Endothelial cell of umbilical vein (primary cell): ENCODE data around the gene MAST4. TPM values are rescaled to one million over a fixed set of nuclear protein-coding genes. Genes with fewer than 3 reads are reported as not detected.

ENCODE experiments used
- BruUV-seq: library from RNA; stranded (reverse); fragments of 400-500 nt; replicated peaks from 2 replicates; lab custom pipeline; 2021; lab: Mats Ljungman, UMichigan
- CTCF ChIA-PET: fragments of 300-600, 350-600 bp; sonication (Branson Sonifier 250); formaldehyde crosslinking; loops from one replicate; lab custom pipeline; 2021; ENCODE audit warnings: antibody characterized with exemption, inconsistent platforms; lab: Charles Lee
- POLR2A ChIA-PET: fragments of 300-600, 350-600 bp; sonication (Branson Sonifier 250); formaldehyde crosslinking; loops from one replicate; lab custom pipeline; 2021; ENCODE audit warnings: antibody characterized with exemption, inconsistent platforms; lab: Charles Lee
- DNase-seq: peaks from one replicate; pipeline ENCODE4 v3.0.0-alpha.2; 2011; ENCODE audit warnings: low read depth, low spot score
- FAIRE-seq: peaks from 2 replicates; lab custom pipeline; 2011; peaks lifted over from hg19 to GRCh38; lab: Jason Lieb, UNC
- H2AFZ ChIP-seq: 2 replicates; pipeline ENCODE4 v1.6.0; 2012; ENCODE audit warnings: low read depth, low read length, control low read depth, inconsistent platforms
- H3K27ac ChIP-seq: 2 replicates; pipeline ENCODE4 v1.5.1; 2011; ENCODE audit warnings: low read depth, mild to moderate bottlenecking, control low read depth, low read length, moderate library complexity; ENCODE audit not compliant: insufficient read depth
- H3K27me3 ChIP-seq, 2 experiments: 2 replicates each; pipeline versions ENCODE4 v1.6.0 to v1.6.1; 2011; ENCODE audit warnings: low read length in 2 of 2, mixed read lengths in 1 of 2; ENCODE audit not compliant: control insufficient read depth in 2 of 2, insufficient read depth in 2 of 2
- H3K36me3 ChIP-seq, 2 experiments: 2 replicates in 1 of 2; 3 replicates in 1 of 2; pipeline ENCODE4 v1.5.1; 2011; ENCODE audit warnings: low read length in 2 of 2, mild to moderate bottlenecking in 1 of 2, moderate library complexity in 1 of 2; ENCODE audit not compliant: control insufficient read depth in 2 of 2, insufficient read depth in 2 of 2; ENCODE audit errors: extremely low read depth in 1 of 2
- H3K4me1 ChIP-seq: 3 replicates; pipeline ENCODE4 v1.5.1; 2011; ENCODE audit warnings: mild to moderate bottlenecking, low read length; ENCODE audit not compliant: control insufficient read depth, insufficient read depth; ENCODE audit errors: extremely low read depth
- H3K4me2 ChIP-seq: 2 replicates; pipeline ENCODE4 v1.6.1; 2011; ENCODE audit warnings: low read length, control low read depth, mixed read lengths; ENCODE audit not compliant: insufficient read depth
- H3K4me3 ChIP-seq, 3 experiments: fragments of 200-600 bp in 1 of 3; sonication (generic), shearing (Covaris generic) in 1 of 3; replicated peaks in 1 of 3; 2 replicates each; pipeline ENCODE4 v1.5.1; 2011 to 2016; ENCODE audit warnings: control low read depth in 3 of 3, low read length in 3 of 3, mild to moderate bottlenecking in 2 of 3, inconsistent platforms in 1 of 3, low read depth in 1 of 3, moderate library complexity in 1 of 3; ENCODE audit not compliant: insufficient read depth in 1 of 3
- H3K79me2 ChIP-seq: 2 replicates; pipeline ENCODE4 v1.6.0; 2012; ENCODE audit warnings: low read length, inconsistent platforms; ENCODE audit not compliant: control insufficient read depth, insufficient read depth
- H3K9ac ChIP-seq: replicated peaks from 2 replicates; pipeline ENCODE3; 2011; ENCODE audit warnings: low read length, control low read depth; ENCODE audit not compliant: insufficient read depth; ENCODE audit errors: extremely low read depth
- H3K9me1 ChIP-seq: replicated peaks from 3 replicates; pipeline ENCODE4 v1.6.0; 2011; ENCODE audit warnings: mild to moderate bottlenecking, low read length; ENCODE audit not compliant: control insufficient read depth, insufficient read depth; ENCODE audit errors: extremely low read depth
- H3K9me3 ChIP-seq: replicated peaks from 2 replicates; pipeline ENCODE4 v1.5.1; 2012; ENCODE audit warnings: low read length, inconsistent platforms; ENCODE audit not compliant: control insufficient read depth, insufficient read depth
- H4K20me1 ChIP-seq: replicated peaks from 2 replicates; pipeline ENCODE3; 2011; ENCODE audit warnings: mild to moderate bottlenecking, low read length; ENCODE audit not compliant: control insufficient read depth, insufficient read depth; ENCODE audit errors: extremely low read depth
- CTCF ChIP-seq, 2 donors: IDR thresholded peaks; 1 replicate in 1 of 2; 2 replicates in 1 of 2; pipeline ENCODE4 v1.5.1; 2011; ENCODE audit warnings: low read length in 2 of 2, mild to moderate bottlenecking in 2 of 2, moderate library complexity in 2 of 2, control low read depth in 1 of 2, inconsistent platforms in 1 of 2, low read depth in 1 of 2; ENCODE audit not compliant: insufficient read depth in 1 of 2; ENCODE audit errors: extremely low read depth in 1 of 2
- EZH2 ChIP-seq: IDR thresholded peaks from 2 replicates; pipeline ENCODE4 v1.6.1; 2012; ENCODE audit warnings: borderline replicate concordance, low read depth, mild to moderate bottlenecking, moderate library complexity, low read length, inconsistent platforms; ENCODE audit not compliant: severe bottlenecking
- FOS ChIP-seq: IDR thresholded peaks from 2 replicates; pipeline ENCODE4 v1.6.1; 2011; ENCODE audit warnings: mild to moderate bottlenecking, low read length, moderate library complexity, borderline replicate concordance; ENCODE audit not compliant: insufficient read depth
- GATA2 ChIP-seq: IDR thresholded peaks from 2 replicates; pipeline ENCODE4 v1.7.0; 2011; ENCODE audit warnings: low read depth, mild to moderate bottlenecking, moderate library complexity, mixed read lengths, low read length; ENCODE audit not compliant: insufficient read length, insufficient read depth
- JUN ChIP-seq: IDR thresholded peaks from 2 replicates; pipeline ENCODE4 v1.6.1; 2011; ENCODE audit warnings: borderline replicate concordance, low read depth; ENCODE audit not compliant: insufficient read length, insufficient read depth
- MYC ChIP-seq: IDR thresholded peaks from one replicate; pipeline ENCODE4 v1.6.1; 2011; ENCODE audit warnings: mild to moderate bottlenecking, low read depth, low read length
- POLR2A ChIP-seq: IDR thresholded peaks from 2 replicates; pipeline ENCODE4 v1.6.1; 2012; ENCODE audit warnings: low read depth, mild to moderate bottlenecking, control low read depth, low read length
- POLR2AphosphoS5 ChIP-seq: IDR thresholded peaks from 2 replicates; pipeline ENCODE4 v1.6.1; 2012; ENCODE audit warnings: low read depth, mild to moderate bottlenecking, control low read depth, low read length, moderate library complexity; ENCODE audit not compliant: insufficient read depth
- dilution Hi-C: fragments of 300-500 bp; cut with MboI; formaldehyde crosslinking; loops from one replicate; pipeline ENCODE4 v1.15.0; 2019; ENCODE audit warnings: low sequenced_read_pairs; ENCODE audit not compliant: extremely low pct_ligation_motif_present
- intact Hi-C: fragments of 100-400 bp; cut with micrococcal nuclease; formaldehyde crosslinking; loops from one replicate; pipeline ENCODE4 v1.10.0; 2022
- polyA plus RNA-seq, 4 experiments: library from polyadenylated mRNA; depleted of rRNA in 3 of 4; stranded (reverse) in 3 of 4; unstranded in 1 of 4; fragments of >200 nt; gene quantifications; 2 replicates each; pipeline versions ENCODE4 v1.2.1 to v1.2.3, GENCODE V29; 2011 to 2012; ENCODE audit warnings: missing spikeins in 1 of 4
- total RNA-seq: library from RNA; stranded (reverse); gene quantifications from 2 replicates; pipeline ENCODE4 v1.2.3, GENCODE V29; 2021
- TF ChIP-seq, protein P1 (sequence below): IDR thresholded peaks from 2 replicates; pipeline ENCODE4 v1.6.1; 2011; ENCODE audit not compliant: insufficient read depth, insufficient read length

The MAST4 gene
- total and polyA plus RNA-seq, 2 donors (not counting 3 experiments of a cell fraction or from before 2014, with no cell fraction given): 40.2 to 116 TPM

- CTCF ChIA-PET: no interaction called here
- H2AFZ ChIP-seq: no peak overlapping the region
- no peak overlapping the region for H3K9ac ChIP-seq
- intact Hi-C loops: no loop called here
- FAIRE-seq (no peak), DNase-seq (peak; percentile 23)
- no TSS peak for BruUV-seq
- POLR2A ChIA-PET: no interaction called here
- H4K20me1 ChIP-seq: no peaks in the 10 kb centered on the region
- no peaks in the 10 kb centered on the region for H3K4me1 ChIP-seq
- dilution Hi-C loops: no loop called here
- no peaks in the 10 kb centered on the region for H3K27me3 ChIP-seq
- H3K4me2 ChIP-seq: no peak overlapping the region
- no peak overlapping the region for H3K4me3 ChIP-seq
- no peak for TF ChIP-seq MYC
- peak; percentile 86 for TF ChIP-seq FOS
- H3K79me2 ChIP-seq: no peaks in the 10 kb centered on the region
- H3K36me3 ChIP-seq: no peaks in the 10 kb centered on the region
- H3K9me3 ChIP-seq: no peaks in the 10 kb centered on the region
- no peaks in the 10 kb centered on the region for H3K9me1 ChIP-seq
- no peak overlapping the region for H3K27ac ChIP-seq
Observed at GRCh38 chr5:66653325-66653724, 57.1 kb downstream of the MAST4 start.

DNA sequence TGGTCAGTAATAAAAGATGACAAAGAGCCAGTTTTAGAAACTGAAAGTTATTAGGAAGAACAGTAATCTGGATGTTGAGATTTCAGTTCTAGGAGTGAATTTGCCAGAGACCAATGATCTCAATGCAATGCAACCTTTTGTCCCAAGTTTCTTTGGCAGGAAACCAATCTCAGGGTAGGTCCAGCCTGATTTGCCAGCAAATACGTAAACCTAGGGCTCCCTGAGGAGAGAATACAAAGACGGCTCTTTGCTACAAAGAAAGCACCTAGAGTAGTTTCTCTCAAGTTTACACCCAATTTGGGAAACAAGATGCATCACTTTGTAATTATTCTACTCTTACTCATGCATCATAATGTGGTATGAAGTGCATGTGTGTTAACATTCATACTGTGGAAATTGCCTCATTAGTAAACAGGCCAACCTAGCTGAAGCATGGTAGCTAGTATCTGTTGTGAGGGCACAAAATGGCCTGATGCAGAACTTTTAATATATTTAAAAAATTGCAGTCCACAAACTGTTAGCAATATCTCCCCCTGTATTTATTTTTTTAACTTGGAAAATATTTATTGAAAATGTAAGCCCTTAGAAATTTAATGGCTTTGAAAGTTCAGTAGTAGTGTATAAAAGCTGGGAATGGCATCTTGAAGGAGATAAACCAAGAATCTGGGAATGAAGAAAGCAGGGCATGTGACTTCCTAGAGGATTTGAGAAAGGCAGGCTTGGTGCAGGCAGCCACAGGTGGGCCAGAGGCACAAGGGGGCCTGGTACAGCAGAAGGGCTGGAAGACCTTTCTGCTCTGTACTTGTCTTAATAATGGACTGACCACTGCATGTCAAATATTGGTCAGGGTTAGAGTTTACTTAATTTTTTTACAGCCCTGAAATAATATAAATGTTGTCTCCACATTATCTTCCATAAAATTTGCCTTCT lies 59.5 kb downstream of the MAST4 start:
- Histone ChIP-seq H3K4me3 (no peak overlapping the region), H3K36me3 (no peaks in the 10 kb centered on the region), H3K9me3 (no peaks in the 10 kb centered on the region), H3K27me3 (no peaks in the 10 kb centered on the region), H3K4me1 (no peaks in the 10 kb centered on the region), H3K9ac (no peak overlapping the region), H4K20me1 (no peaks in the 10 kb centered on the region), H3K27ac (no peak overlapping the region), H3K79me2 (no peaks in the 10 kb centered on the region), H2AFZ (no peak overlapping the region), H3K4me2 (no peak overlapping the region), H3K9me1 (no peaks in the 10 kb centered on the region)
- FAIRE-seq (no peak), DNase-seq (no peak)
- ChIA-PET POLR2A (no interaction called here), CTCF (interaction anchor here (1.2 kb wide), 1 partner anchor 13 kb away, joined by 4 read pairs; no protein-coding TSS in a partner anchor)
- TF ChIP-seq GATA2 (no peak), POLR2A (no peak), JUN (no peak), POLR2AphosphoS5 (no peak), MYC (no peak), FOS (no peak), CTCF (IDR thresholded peaks at IDR 0.05; ENCODE audit: extremely low read depth in 1 of 2, insufficient read depth in 1 of 2, low read depth in 1 of 2, low read length in 2 of 2) (no peak), EZH2 (no peak)
- TF ChIP-seq, protein P1, sequence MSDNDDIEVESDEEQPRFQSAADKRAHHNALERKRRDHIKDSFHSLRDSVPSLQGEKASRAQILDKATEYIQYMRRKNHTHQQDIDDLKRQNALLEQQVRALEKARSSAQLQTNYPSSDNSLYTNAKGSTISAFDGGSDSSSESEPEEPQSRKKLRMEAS: no peak
- BruUV-seq: no TSS peak
- dilution Hi-C loops (no loop called here), intact Hi-C loops (no loop called here)
